Activated CD4-positive, alpha-beta T cell treated with anti-CD3 and anti-CD28 coated beads for 48 hours (primary cell): ENCODE measurements around the gene TTYH3.
"Not testable (repeated sequence)": the region's sequence is repeated elsewhere in the genome, so short reads cannot be mapped to it uniquely, and the experiment has no call there.

Experiments used
- DNase-seq: peaks from one replicate; pipeline ENCODE4 v3.0.0-alpha.2; 2020

Gene TTYH3

GRCh38 chr7:2689951-2690705, 58.3 kb downstream of the TTYH3 start:
- DNase-seq, result no peak

- no peak for DNase-seq
Measured at GRCh38 chr7:2691011-2691707, 59.4 kb downstream of the TTYH3 start.

GRCh38 chr7:2691932-2692439, 60.2 kb downstream of the TTYH3 start:
- not testable (repeated sequence) for DNase-seq

- DNase-seq, result no peak
Measured at GRCh38 chr7:2692543-2692942, 60.8 kb downstream of the TTYH3 start.

GRCh38 chr7:2693420-2694121, 61.8 kb downstream of the TTYH3 start:
- DNase-seq, result not testable (repeated sequence)

- not testable (repeated sequence) for DNase-seq
Measured at GRCh38 chr7:2694122-2694436, 62.3 kb downstream of the TTYH3 start.

GRCh38 chr7:2698581-2699288, 66.9 kb downstream of the TTYH3 start:
- peak; percentile 65 for DNase-seq

GRCh38 chr7:2699289-2699620, 67.5 kb downstream of the TTYH3 start:
- no peak for DNase-seq

GRCh38 chr7:2700141-2700850, 68.5 kb downstream of the TTYH3 start:
- DNase-seq, result no peak

GRCh38 chr7:2701424-2701823, 69.6 kb downstream of the TTYH3 start:
- no peak for DNase-seq

- no peak for DNase-seq
Measured at GRCh38 chr7:2701832-2702593, 70.2 kb downstream of the TTYH3 start.

GRCh38 chr7:2702594-2702957, 70.8 kb downstream of the TTYH3 start:
- DNase-seq, result no peak

- DNase-seq, result no peak
Measured at GRCh38 chr7:2705371-2706096, 73.7 kb downstream of the TTYH3 start.

- no peak for DNase-seq
Measured at GRCh38 chr7:2706685-2707126, 74.9 kb downstream of the TTYH3 start.

- no peak for DNase-seq
Measured at GRCh38 chr7:2707481-2707880, 75.7 kb downstream of the TTYH3 start.

GRCh38 chr7:2708041-2708440, 76.3 kb downstream of the TTYH3 start:
- DNase-seq, result no peak

GRCh38 chr7:2708547-2709310, 76.9 kb downstream of the TTYH3 start:
- DNase-seq, result no peak

GRCh38 chr7:2709553-2710285, 77.9 kb downstream of the TTYH3 start:
- DNase-seq, result peak; percentile 87

- DNase-seq, result peak; percentile 49
Measured at GRCh38 chr7:2710286-2710655, 78.5 kb downstream of the TTYH3 start.
